H1 (cell line): ENCODE results near the gene NUBP2.

ENCODE experiments used
- BCL11A ChIP-seq, 2 experiments: IDR thresholded peaks; one replicate each; pipeline ENCODE4 v1.6.1; 2011; ENCODE audit warnings: low read depth in 2 of 2, low read length in 2 of 2, mild to moderate bottlenecking in 2 of 2
- CEBPB ChIP-seq: IDR thresholded peaks from 2 replicates; pipeline ENCODE4 v1.6.1; 2012; ENCODE audit warnings: low read depth, low read length
- EGR1 ChIP-seq: IDR thresholded peaks from 2 replicates; pipeline ENCODE4 v1.6.1; 2011; ENCODE audit warnings: low read depth, low read length, borderline replicate concordance
- EP300 ChIP-seq, 2 experiments: IDR thresholded peaks; 1 replicate in 1 of 2; 2 replicates in 1 of 2; pipeline ENCODE4 v1.6.1; 2011 to 2012; ENCODE audit warnings: low read depth in 2 of 2, low read length in 2 of 2, mild to moderate bottlenecking in 2 of 2, borderline replicate concordance in 1 of 2, inconsistent platforms in 1 of 2, moderate library complexity in 1 of 2
- HDAC2 ChIP-seq, 2 experiments: fragments of 300-600 bp in 1 of 2; sonication (generic) in 1 of 2; IDR thresholded peaks; 2 replicates each; pipeline ENCODE4 v1.6.1; 2011 to 2012; ENCODE audit warnings: low read depth in 2 of 2, low read length in 2 of 2, mild to moderate bottlenecking in 2 of 2, moderate library complexity in 2 of 2, borderline replicate concordance in 1 of 2, inconsistent platforms in 1 of 2
- JUND ChIP-seq: IDR thresholded peaks from 2 replicates; pipeline ENCODE4 v1.6.1; 2011; ENCODE audit warnings: mild to moderate bottlenecking, improper control_type of control experiment, low read length
- KDM5A ChIP-seq: fragments of 200-600 bp; IDR thresholded peaks from 2 replicates; pipeline ENCODE4 v1.7.1; 2012; ENCODE audit warnings: mild to moderate bottlenecking, low read length, inconsistent platforms, mixed read lengths
- NRF1 ChIP-seq: IDR thresholded peaks from 2 replicates; pipeline ENCODE4 v1.6.1; 2011; ENCODE audit warnings: mild to moderate bottlenecking, low read depth, low read length, improper control_type of control experiment
- POLR2AphosphoS5 ChIP-seq: IDR thresholded peaks from 2 replicates; pipeline ENCODE4 v1.6.1; 2011; ENCODE audit warnings: low read depth, low read length
- TAF1 ChIP-seq: IDR thresholded peaks from 2 replicates; pipeline ENCODE4 v1.6.1; 2011; ENCODE audit warnings: mild to moderate bottlenecking, low read depth, low read length
- TF ChIP-seq, protein P1 (sequence below), 3 experiments: IDR thresholded peaks; 1 replicate in 2 of 3; 2 replicates in 1 of 3; pipeline versions ENCODE4 v1.5.1 to v1.6.1; 2011; ENCODE audit warnings: low read length in 3 of 3, mild to moderate bottlenecking in 3 of 3, inconsistent platforms in 2 of 3, low read depth in 1 of 3, moderate library complexity in 1 of 3; ENCODE audit not compliant: insufficient read depth in 1 of 3; ENCODE audit errors: control extremely low read depth in 1 of 3
- TF ChIP-seq, protein P2 (sequence below): IDR thresholded peaks from 2 replicates; pipeline ENCODE4 v1.6.1; 2011; ENCODE audit warnings: low read length, improper control_type of control experiment

DNA sequence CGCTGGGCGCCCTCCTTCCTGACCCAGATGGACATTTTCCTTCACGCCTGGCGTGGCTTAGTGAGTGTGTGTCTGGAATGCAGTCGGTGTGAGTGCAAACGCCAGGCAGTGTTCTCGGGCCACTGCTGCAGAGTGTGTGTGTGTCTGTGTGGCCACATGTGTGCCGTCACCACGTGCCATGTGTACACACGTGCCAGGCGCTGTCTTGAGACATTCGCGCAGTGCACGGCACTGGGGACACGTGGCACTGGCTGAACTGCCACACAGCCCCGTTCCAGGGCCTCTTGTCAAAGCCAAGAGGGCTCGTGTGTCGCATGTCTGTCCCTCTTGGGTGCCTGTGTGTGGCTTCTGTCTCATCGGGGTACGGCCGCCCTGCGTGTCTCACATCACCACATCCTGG is 47.9 kb upstream of the NUBP2 start:
- TF ChIP-seq, protein P1, sequence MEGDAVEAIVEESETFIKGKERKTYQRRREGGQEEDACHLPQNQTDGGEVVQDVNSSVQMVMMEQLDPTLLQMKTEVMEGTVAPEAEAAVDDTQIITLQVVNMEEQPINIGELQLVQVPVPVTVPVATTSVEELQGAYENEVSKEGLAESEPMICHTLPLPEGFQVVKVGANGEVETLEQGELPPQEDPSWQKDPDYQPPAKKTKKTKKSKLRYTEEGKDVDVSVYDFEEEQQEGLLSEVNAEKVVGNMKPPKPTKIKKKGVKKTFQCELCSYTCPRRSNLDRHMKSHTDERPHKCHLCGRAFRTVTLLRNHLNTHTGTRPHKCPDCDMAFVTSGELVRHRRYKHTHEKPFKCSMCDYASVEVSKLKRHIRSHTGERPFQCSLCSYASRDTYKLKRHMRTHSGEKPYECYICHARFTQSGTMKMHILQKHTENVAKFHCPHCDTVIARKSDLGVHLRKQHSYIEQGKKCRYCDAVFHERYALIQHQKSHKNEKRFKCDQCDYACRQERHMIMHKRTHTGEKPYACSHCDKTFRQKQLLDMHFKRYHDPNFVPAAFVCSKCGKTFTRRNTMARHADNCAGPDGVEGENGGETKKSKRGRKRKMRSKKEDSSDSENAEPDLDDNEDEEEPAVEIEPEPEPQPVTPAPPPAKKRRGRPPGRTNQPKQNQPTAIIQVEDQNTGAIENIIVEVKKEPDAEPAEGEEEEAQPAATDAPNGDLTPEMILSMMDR (IDR thresholded peaks at IDR 0.05; ENCODE audit: control extremely low read depth in 1 of 3, insufficient read depth in 1 of 3, low read depth in 1 of 3, low read length in 3 of 3) = no peak
- TF ChIP-seq HDAC2 (IDR thresholded peaks at IDR 0.05; ENCODE audit: borderline replicate concordance in 1 of 2, low read depth in 2 of 2, low read length in 2 of 2) = no peak
- TF ChIP-seq TAF1 = no peak
- no peak for TF ChIP-seq CEBPB
- TF ChIP-seq POLR2AphosphoS5 = no peak
- TF ChIP-seq JUND = no peak
- TF ChIP-seq, protein P2, sequence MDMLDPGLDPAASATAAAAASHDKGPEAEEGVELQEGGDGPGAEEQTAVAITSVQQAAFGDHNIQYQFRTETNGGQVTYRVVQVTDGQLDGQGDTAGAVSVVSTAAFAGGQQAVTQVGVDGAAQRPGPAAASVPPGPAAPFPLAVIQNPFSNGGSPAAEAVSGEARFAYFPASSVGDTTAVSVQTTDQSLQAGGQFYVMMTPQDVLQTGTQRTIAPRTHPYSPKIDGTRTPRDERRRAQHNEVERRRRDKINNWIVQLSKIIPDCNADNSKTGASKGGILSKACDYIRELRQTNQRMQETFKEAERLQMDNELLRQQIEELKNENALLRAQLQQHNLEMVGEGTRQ = no peak
- no peak for TF ChIP-seq NRF1
- TF ChIP-seq KDM5A = no peak
- no peak for TF ChIP-seq EP300 (IDR thresholded peaks at IDR 0.05; ENCODE audit: borderline replicate concordance in 1 of 2, low read depth in 2 of 2, low read length in 2 of 2)
- TF ChIP-seq EGR1 = no peak
- TF ChIP-seq BCL11A (IDR thresholded peaks at IDR 0.05; ENCODE audit: low read depth in 2 of 2, low read length in 2 of 2) = no peak
